Measurements from ENCODE around the gene SUZ12. TPM values are rescaled to one million over a fixed set of nuclear protein-coding genes. Genes with fewer than 3 reads are reported as not detected.

SUZ12 gene
- total and polyA plus RNA-seq, 9 donors: 10.5 to 24.9 (median 19.4) TPM

DNA sequence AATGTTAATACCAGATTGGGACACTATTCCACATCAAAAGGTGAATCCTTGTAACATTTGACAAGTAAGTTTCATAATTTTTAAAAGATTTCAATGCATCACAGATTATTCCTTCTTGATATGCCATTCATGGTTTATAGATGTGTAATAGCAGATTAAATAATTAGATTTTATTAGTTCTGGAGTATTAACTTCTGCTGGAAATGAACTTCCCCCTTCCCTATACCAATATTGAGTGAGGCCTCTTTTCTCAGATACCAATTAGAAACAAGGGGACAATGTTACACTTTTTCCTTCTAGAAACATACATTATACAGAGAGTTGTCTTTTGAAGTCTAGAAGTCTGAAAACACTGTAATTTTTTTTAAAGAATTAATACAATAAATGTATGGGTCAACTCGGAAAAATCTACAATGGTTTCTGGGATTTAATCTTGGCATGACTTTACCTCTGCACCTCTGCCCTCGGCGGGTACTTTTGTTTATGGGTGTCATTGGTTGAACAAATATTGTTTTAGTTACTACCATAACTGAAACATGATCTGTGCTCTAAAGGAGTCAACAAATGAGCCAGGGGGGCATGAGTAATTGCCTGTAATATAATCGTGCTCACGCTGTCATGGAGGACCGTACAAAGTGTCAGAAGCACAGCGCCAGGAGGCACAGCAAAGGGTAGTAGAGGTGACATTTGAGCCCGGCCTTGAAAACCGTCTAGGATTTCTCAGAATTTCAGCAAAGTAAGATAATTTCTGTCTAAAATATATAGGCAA lies 78.6 kb downstream of the SUZ12 start:
- 84 to 87% (median 85%) methylated on average over 9 of the region's 9 CpGs for WGBS, 3 donors
- no peaks in the 10 kb centered on the region for H3K4me1 ChIP-seq (ENCODE audit: insufficient read depth)
- H3K36me3 ChIP-seq: no peaks in the 10 kb centered on the region
- H3K27ac ChIP-seq: no peak overlapping the region
- no peak overlapping the region for H3K4me3 ChIP-seq
- DNase-seq: no peak
- no peaks in the 10 kb centered on the region for H3K27me3 ChIP-seq
- intact Hi-C loops (cut with DNase I): no loop called here
- TF ChIP-seq POLR2A (IDR thresholded peaks at IDR 0.05) (no peak), EP300 (IDR thresholded peaks at IDR 0.05) (no peak)
- TF ChIP-seq, protein P1, sequence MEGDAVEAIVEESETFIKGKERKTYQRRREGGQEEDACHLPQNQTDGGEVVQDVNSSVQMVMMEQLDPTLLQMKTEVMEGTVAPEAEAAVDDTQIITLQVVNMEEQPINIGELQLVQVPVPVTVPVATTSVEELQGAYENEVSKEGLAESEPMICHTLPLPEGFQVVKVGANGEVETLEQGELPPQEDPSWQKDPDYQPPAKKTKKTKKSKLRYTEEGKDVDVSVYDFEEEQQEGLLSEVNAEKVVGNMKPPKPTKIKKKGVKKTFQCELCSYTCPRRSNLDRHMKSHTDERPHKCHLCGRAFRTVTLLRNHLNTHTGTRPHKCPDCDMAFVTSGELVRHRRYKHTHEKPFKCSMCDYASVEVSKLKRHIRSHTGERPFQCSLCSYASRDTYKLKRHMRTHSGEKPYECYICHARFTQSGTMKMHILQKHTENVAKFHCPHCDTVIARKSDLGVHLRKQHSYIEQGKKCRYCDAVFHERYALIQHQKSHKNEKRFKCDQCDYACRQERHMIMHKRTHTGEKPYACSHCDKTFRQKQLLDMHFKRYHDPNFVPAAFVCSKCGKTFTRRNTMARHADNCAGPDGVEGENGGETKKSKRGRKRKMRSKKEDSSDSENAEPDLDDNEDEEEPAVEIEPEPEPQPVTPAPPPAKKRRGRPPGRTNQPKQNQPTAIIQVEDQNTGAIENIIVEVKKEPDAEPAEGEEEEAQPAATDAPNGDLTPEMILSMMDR (IDR thresholded peaks at IDR 0.05): no peak
- H3K9me3 ChIP-seq: no peaks in the 10 kb centered on the region

DNA sequence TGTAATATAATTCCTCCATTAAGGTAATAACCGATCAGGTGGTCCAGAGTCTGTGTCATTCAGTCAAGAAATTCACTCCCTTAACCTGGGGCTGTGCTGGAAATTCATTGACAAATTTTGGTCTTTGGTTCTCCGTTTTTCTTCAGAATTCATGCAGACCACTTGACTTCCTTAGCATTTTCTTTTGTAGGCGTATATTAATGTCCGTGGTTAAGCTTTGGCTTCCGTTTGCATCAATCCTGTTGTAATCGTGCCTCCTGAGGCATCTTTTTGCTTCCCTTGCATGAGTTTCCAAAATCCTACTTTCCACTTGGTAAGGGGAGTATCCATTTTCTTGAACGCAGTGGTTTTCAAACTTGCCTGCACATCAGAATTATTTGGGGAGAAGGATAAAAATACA lies 79.4 kb downstream of the SUZ12 start:
- 87 to 93% (median 89%) methylated on average over 7 of the region's 7 CpGs for WGBS, 3 donors
- Histone ChIP-seq H3K27me3 (no peaks in the 10 kb centered on the region), H3K9me3 (no peaks in the 10 kb centered on the region), H3K4me1 (ENCODE audit: insufficient read depth) (no peaks in the 10 kb centered on the region), H3K36me3 (no peaks in the 10 kb centered on the region), H3K4me3 (no peak overlapping the region), H3K27ac (no peak overlapping the region)
- no peak for DNase-seq
- TF ChIP-seq POLR2A (IDR thresholded peaks at IDR 0.05) (no peak), EP300 (IDR thresholded peaks at IDR 0.05) (no peak)
- TF ChIP-seq, protein P1 (IDR thresholded peaks at IDR 0.05): no peak
- intact Hi-C loops (cut with DNase I): no loop called here

DNA sequence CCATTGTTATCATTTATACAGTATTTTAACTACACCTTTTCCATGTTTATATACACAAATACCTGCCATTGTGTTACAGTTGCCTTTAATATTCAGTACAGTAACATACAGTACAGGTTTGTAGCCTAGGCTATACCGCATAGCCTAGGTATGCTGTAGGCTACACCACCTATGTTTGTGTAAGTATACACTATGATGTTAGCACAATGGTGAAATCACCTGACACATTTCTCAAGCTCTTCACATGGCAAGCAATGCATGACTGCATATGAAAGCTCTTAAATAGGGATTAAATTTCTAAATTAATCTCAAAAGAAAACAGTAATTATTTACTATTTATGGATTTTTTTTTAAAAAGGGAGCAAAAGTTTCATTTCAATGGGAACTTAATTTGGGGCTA lies 82.4 kb downstream of the SUZ12 start:
- 93 to 97% (median 96%) methylated on average over 1 of the region's 1 CpG for WGBS, 3 donors
- Histone ChIP-seq H3K4me3 (no peak overlapping the region), H3K27me3 (no peaks in the 10 kb centered on the region), H3K4me1 (ENCODE audit: insufficient read depth) (no peaks in the 10 kb centered on the region), H3K36me3 (no peaks in the 10 kb centered on the region), H3K9me3 (no peaks in the 10 kb centered on the region), H3K27ac (no peak overlapping the region)
- intact Hi-C loops (cut with DNase I): no loop called here
- TF ChIP-seq EP300 (IDR thresholded peaks at IDR 0.05) (no peak), POLR2A (IDR thresholded peaks at IDR 0.05) (no peak)
- TF ChIP-seq, protein P1 (IDR thresholded peaks at IDR 0.05): no peak
- no peak for DNase-seq

DNA sequence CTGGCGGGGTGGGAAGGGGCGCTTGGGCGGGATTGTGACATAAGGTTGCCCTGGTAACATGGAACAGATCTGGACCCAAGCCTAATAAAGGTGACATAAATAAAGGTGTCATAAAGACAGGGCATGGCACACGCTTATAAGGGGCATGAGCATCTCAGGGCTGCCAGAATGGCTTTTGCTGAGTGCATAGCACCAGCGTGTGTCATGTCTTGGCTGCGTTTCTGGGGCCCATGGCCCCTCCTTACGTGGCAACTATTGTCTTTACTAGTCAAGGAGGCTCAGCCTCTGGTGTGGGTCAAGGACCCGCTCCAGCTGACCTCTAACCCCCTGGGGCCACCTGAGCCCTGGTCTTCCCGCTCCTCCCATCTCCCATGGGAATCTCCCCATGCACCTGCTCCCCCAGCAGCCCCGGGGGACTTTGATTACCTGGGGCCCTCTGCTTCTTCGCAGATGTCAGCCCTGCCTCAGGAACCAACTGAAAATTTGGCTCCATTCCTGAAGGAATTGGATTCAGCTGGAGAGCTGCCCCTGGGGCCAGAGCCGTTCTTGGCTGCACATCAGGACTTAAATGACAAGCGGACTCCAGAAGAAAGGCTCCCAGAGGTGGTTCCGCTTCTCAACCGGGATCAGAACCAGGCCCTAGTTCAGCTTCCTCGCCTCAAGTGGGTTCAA lies 84.3 kb downstream of the SUZ12 start:
- WGBS, 3 donors: 89 to 93% (median 90%) methylated on average over 16 of the region's 16 CpGs
- Histone ChIP-seq H3K4me1 (ENCODE audit: insufficient read depth) (no peaks in the 10 kb centered on the region), H3K27ac (no peak overlapping the region), H3K27me3 (no peaks in the 10 kb centered on the region), H3K4me3 (no peak overlapping the region), H3K9me3 (no peaks in the 10 kb centered on the region), H3K36me3 (no peaks in the 10 kb centered on the region)
- TF ChIP-seq EP300 (IDR thresholded peaks at IDR 0.05) (no peak), POLR2A (IDR thresholded peaks at IDR 0.05) (no peak)
- TF ChIP-seq, protein P1 (IDR thresholded peaks at IDR 0.05): no peak
- intact Hi-C loops (cut with DNase I): no loop called here
- DNase-seq: no peak

Data from ovary (tissue), 9 donors.